Activated T-helper 2 cell treated with anti-CD3 and anti-CD28 coated beads, Interferon-gamma antibody, Interleukin-2, Interleukin-4, amounts not matched to agents 10 μg/mL and 5 μg/mL and 100 μg/mL, durations not matched to agents 14 hours and 24 hours and 36 hours (primary cell): Measurements from ENCODE around the gene OTC. TPM values are rescaled to one million over a fixed set of nuclear protein-coding genes. Genes with fewer than 3 reads are reported as not detected.

ENCODE experiments used
- DNase-seq: peaks from one replicate; pipeline ENCODE4 v3.0.0; 2021; ENCODE audit warnings: low spot score
- H3K27ac Mint-ChIP-seq: one replicate; pipeline ENCODE4 v1.8.0; 2021; ENCODE audit warnings: mixed read lengths
- H3K27me3 Mint-ChIP-seq: one replicate; pipeline ENCODE4 v1.8.0; 2021; ENCODE audit warnings: low read depth, mixed read lengths
- H3K36me3 Mint-ChIP-seq: one replicate; pipeline ENCODE4 v1.8.0; 2021; ENCODE audit warnings: low read depth, mixed read lengths
- H3K4me1 Mint-ChIP-seq: one replicate; pipeline ENCODE4 v1.8.0; 2021; ENCODE audit warnings: low read depth, mixed read lengths
- H3K4me3 Mint-ChIP-seq: one replicate; pipeline ENCODE4 v1.8.0; 2021; ENCODE audit warnings: low read depth, mild to moderate bottlenecking, moderate library complexity, mixed read lengths
- H3K9me3 Mint-ChIP-seq: one replicate; pipeline ENCODE4 v1.8.0; 2021; ENCODE audit warnings: mixed read lengths
- intact Hi-C: fragments of 100-400 bp; cut with micrococcal nuclease; formaldehyde crosslinking; loops from one replicate; pipeline ENCODE4 v1.15.1; 2023
- total RNA-seq: library from RNA; stranded (reverse); gene quantifications from 2 replicates; pipeline ENCODE4 v1.2.3, GENCODE V29; 2022

OTC gene
- total RNA-seq, 1 donor from 2014 or later: not detected

- Mint-ChIP-seq H3K4me3 (no peak overlapping the region), H3K9me3 (no peaks in the 10 kb centered on the region), H3K4me1 (no peaks in the 10 kb centered on the region), H3K27me3 (peaks cover 2% of the 10 kb centered on the region), H3K36me3 (no peaks in the 10 kb centered on the region), H3K27ac (no peak overlapping the region)
- intact Hi-C loops: no loop called here
- no peak for DNase-seq
Observed at GRCh38 chrX:38368774-38369173, 16.4 kb downstream of the OTC start.

- Mint-ChIP-seq H3K4me1 (no peaks in the 10 kb centered on the region), H3K36me3 (no peaks in the 10 kb centered on the region), H3K9me3 (no peaks in the 10 kb centered on the region), H3K27me3 (no peaks in the 10 kb centered on the region), H3K27ac (no peak overlapping the region), H3K4me3 (no peak overlapping the region)
- intact Hi-C loops: no loop called here
- no peak for DNase-seq
Observed at GRCh38 chrX:38371641-38372040, 19.2 kb downstream of the OTC start.

GRCh38 chrX:38374431-38374830 lies 22.0 kb downstream of the OTC start:
- Mint-ChIP-seq H3K36me3 (no peaks in the 10 kb centered on the region), H3K27me3 (peaks cover 2% of the 10 kb centered on the region), H3K4me1 (no peaks in the 10 kb centered on the region), H3K27ac (no peak overlapping the region), H3K9me3 (no peaks in the 10 kb centered on the region), H3K4me3 (no peak overlapping the region)
- intact Hi-C loops: no loop called here
- DNase-seq: no peak

GRCh38 chrX:38375891-38376290 lies 23.5 kb downstream of the OTC start:
- DNase-seq: no peak
- peaks cover 2% of the 10 kb centered on the region for H3K27me3 Mint-ChIP-seq
- H3K4me1 Mint-ChIP-seq: no peaks in the 10 kb centered on the region
- H3K9me3 Mint-ChIP-seq: no peaks in the 10 kb centered on the region
- H3K27ac Mint-ChIP-seq: no peak overlapping the region
- intact Hi-C loops: no loop called here
- no peaks in the 10 kb centered on the region for H3K36me3 Mint-ChIP-seq
- H3K4me3 Mint-ChIP-seq: no peak overlapping the region

GRCh38 chrX:38376747-38377146 lies 24.3 kb downstream of the OTC start:
- DNase-seq: no peak
- no peak overlapping the region for H3K27ac Mint-ChIP-seq
- H3K4me3 Mint-ChIP-seq: no peak overlapping the region
- no peaks in the 10 kb centered on the region for H3K9me3 Mint-ChIP-seq
- H3K27me3 Mint-ChIP-seq: peaks cover 2% of the 10 kb centered on the region
- H3K4me1 Mint-ChIP-seq: no peaks in the 10 kb centered on the region
- no peaks in the 10 kb centered on the region for H3K36me3 Mint-ChIP-seq
- intact Hi-C loops: no loop called here

- H3K4me1 Mint-ChIP-seq: no peaks in the 10 kb centered on the region
- DNase-seq: no peak
Observed at GRCh38 chrX:38379088-38379487, 26.7 kb downstream of the OTC start.

GRCh38 chrX:38382663-38383062 lies 30.3 kb downstream of the OTC start:
- no peak for DNase-seq
- peaks cover 2% of the 10 kb centered on the region for H3K27me3 Mint-ChIP-seq
- intact Hi-C loops: no loop called here
- H3K4me3 Mint-ChIP-seq: no peak overlapping the region
- H3K27ac Mint-ChIP-seq: no peak overlapping the region
- H3K4me1 Mint-ChIP-seq: no peaks in the 10 kb centered on the region
- H3K36me3 Mint-ChIP-seq: no peaks in the 10 kb centered on the region
- H3K9me3 Mint-ChIP-seq: no peaks in the 10 kb centered on the region

More at GRCh38 chrX:38379088-38379487, 26.7 kb downstream of the OTC start:
- Mint-ChIP-seq H3K36me3 (no peaks in the 10 kb centered on the region), H3K4me3 (no peak overlapping the region), H3K27me3 (peaks cover 2% of the 10 kb centered on the region), H3K9me3 (no peaks in the 10 kb centered on the region), H3K27ac (no peak overlapping the region)
- intact Hi-C loops: no loop called here

GRCh38 chrX:38400389-38400910 lies 48.0 kb downstream of the OTC start:
- H3K4me3 Mint-ChIP-seq: no peak overlapping the region
- intact Hi-C loops: no loop called here
- no peak for DNase-seq
- no peaks in the 10 kb centered on the region for H3K36me3 Mint-ChIP-seq
- H3K27ac Mint-ChIP-seq: no peak overlapping the region
- no peaks in the 10 kb centered on the region for H3K27me3 Mint-ChIP-seq
- H3K9me3 Mint-ChIP-seq: no peaks in the 10 kb centered on the region
- H3K4me1 Mint-ChIP-seq: no peaks in the 10 kb centered on the region

- DNase-seq: no peak
- no peaks in the 10 kb centered on the region for H3K9me3 Mint-ChIP-seq
- H3K4me1 Mint-ChIP-seq: no peaks in the 10 kb centered on the region
- intact Hi-C loops: no loop called here
- H3K4me3 Mint-ChIP-seq: no peak overlapping the region
- no peaks in the 10 kb centered on the region for H3K27me3 Mint-ChIP-seq
- no peaks in the 10 kb centered on the region for H3K36me3 Mint-ChIP-seq
- no peak overlapping the region for H3K27ac Mint-ChIP-seq
Observed at GRCh38 chrX:38402118-38402517, 49.7 kb downstream of the OTC start.

- Mint-ChIP-seq H3K9me3 (no peaks in the 10 kb centered on the region), H3K4me1 (no peaks in the 10 kb centered on the region), H3K27me3 (no peaks in the 10 kb centered on the region), H3K4me3 (no peak overlapping the region), H3K36me3 (no peaks in the 10 kb centered on the region), H3K27ac (no peak overlapping the region)
- DNase-seq: no peak
- intact Hi-C loops: no loop called here
Observed at GRCh38 chrX:38403834-38404233, 51.4 kb downstream of the OTC start.

- Mint-ChIP-seq H3K27ac (no peak overlapping the region), H3K27me3 (peaks cover 2% of the 10 kb centered on the region), H3K4me1 (no peaks in the 10 kb centered on the region), H3K4me3 (no peak overlapping the region), H3K36me3 (no peaks in the 10 kb centered on the region), H3K9me3 (no peaks in the 10 kb centered on the region)
- no peak for DNase-seq
- intact Hi-C loops: no loop called here
Observed at GRCh38 chrX:38407126-38407525, 54.7 kb downstream of the OTC start.

- Mint-ChIP-seq H3K9me3 (no peaks in the 10 kb centered on the region), H3K27ac (no peak overlapping the region), H3K4me1 (no peaks in the 10 kb centered on the region), H3K4me3 (no peak overlapping the region), H3K27me3 (peaks cover 2% of the 10 kb centered on the region), H3K36me3 (no peaks in the 10 kb centered on the region)
- intact Hi-C loops: no loop called here
- DNase-seq: no peak
Observed at GRCh38 chrX:38409289-38409688, 56.9 kb downstream of the OTC start.

GRCh38 chrX:38426785-38427184 lies 74.4 kb downstream of the OTC start:
- no peaks in the 10 kb centered on the region for H3K4me1 Mint-ChIP-seq
- no peak overlapping the region for H3K27ac Mint-ChIP-seq
- no peak for DNase-seq
- H3K9me3 Mint-ChIP-seq: no peaks in the 10 kb centered on the region
- no peaks in the 10 kb centered on the region for H3K27me3 Mint-ChIP-seq
- H3K4me3 Mint-ChIP-seq: no peak overlapping the region
- no peaks in the 10 kb centered on the region for H3K36me3 Mint-ChIP-seq
- intact Hi-C loops: no loop called here

GRCh38 chrX:38431525-38431924 lies 79.1 kb downstream of the OTC start:
- Mint-ChIP-seq H3K36me3 (no peaks in the 10 kb centered on the region), H3K9me3 (no peaks in the 10 kb centered on the region), H3K4me1 (no peaks in the 10 kb centered on the region), H3K4me3 (no peak overlapping the region), H3K27ac (no peak overlapping the region), H3K27me3 (peaks cover 1% of the 10 kb centered on the region)
- intact Hi-C loops: no loop called here
- DNase-seq: no peak
